ENCODE results near the gene SORCS2.

The SORCS2 gene

DNA sequence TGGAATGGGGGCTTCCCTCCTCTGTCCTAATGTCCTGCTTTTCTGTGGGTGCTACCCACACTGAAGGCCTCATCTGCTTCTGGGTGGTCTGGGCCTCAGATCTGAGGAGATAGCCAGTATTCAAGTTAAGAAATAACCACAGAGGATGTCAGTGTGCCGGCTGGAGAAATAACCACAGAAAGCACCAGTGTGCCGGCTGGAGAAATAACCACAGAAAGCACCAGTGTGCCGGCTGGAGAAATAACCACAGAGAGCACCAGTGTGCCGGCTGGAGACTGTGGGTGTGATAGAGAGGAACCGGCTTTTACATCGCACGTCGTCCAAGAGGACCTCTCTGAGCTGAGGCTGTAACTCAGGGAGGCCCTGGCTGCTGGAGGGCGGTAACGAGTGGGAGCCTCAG lies 308.1 kb downstream of the SORCS2 start:
- DNase-seq, result no peak

DNA sequence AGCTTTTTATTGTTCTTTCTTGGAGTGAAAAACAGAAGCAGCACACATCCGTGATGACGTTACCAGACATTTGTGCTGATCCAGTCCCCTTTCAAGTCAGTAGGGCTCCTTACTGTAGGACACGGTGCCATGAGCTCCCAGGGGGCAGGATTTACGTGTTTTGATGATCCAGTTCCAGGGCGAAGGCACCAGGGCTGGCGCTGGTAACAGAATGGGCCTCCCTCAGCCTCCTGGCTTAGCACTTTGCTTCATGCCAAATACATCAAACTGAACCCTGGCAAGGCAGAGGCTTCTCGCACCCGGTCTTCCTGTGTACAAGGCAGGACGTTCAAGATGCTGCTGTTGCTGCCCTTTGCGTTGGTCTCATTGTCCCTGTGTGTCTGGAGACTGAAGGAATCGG lies 309.0 kb downstream of the SORCS2 start:
- no peak for DNase-seq

DNA sequence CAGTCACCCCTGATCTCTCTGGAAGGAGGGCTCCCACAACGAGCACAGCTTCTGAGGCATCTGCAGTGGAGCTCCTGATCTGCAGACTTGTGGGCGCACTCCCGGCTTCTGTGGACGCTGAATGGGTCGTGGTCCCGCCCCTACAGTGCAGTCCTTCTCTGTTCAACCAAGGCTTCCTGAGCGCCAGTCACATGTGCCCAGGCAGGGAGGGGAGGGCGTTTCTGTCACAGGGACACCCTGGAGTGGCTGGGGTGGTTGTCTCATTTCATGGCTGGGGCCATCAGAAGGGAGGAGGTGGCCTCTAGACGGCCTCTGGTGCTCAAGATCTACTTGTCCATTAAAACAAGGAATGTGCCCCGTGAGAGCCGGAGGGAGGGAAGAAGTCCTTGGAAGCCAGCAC lies 309.5 kb downstream of the SORCS2 start:
- DNase-seq, result no peak

DNA sequence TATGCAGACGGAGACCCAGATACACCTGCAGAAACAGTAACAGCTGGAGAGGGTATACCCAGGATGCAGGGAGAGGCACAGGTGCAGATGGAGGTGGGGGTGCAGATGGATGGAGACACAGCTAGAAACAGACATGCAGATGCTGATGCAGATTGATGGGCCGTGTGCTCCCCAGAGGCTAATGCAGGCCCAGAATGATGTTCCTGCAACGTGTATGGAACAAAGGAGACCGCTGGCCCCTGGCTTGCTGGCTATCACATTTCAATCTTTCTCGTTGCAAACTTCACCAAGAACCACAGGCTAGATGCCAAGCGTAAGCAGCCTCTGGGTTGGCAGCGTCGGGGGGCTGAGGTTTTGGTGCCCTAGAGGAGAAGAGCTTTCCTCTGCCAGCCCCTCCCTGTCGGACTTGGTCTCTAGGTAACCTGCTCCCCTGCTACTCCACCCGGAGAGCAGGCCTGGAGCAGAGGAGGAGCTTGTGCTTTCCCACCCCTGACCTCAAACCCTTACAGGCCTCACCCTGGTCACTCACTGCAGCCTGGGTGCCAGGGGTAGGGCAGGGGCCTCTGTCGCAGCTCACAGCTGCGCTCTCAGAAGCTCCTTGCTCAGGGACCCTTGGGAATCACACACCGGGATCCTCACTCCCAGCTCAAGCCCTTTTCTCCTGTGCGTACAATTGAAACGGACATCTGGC lies 311.4 kb downstream of the SORCS2 start:
- no peak for DNase-seq

DNA sequence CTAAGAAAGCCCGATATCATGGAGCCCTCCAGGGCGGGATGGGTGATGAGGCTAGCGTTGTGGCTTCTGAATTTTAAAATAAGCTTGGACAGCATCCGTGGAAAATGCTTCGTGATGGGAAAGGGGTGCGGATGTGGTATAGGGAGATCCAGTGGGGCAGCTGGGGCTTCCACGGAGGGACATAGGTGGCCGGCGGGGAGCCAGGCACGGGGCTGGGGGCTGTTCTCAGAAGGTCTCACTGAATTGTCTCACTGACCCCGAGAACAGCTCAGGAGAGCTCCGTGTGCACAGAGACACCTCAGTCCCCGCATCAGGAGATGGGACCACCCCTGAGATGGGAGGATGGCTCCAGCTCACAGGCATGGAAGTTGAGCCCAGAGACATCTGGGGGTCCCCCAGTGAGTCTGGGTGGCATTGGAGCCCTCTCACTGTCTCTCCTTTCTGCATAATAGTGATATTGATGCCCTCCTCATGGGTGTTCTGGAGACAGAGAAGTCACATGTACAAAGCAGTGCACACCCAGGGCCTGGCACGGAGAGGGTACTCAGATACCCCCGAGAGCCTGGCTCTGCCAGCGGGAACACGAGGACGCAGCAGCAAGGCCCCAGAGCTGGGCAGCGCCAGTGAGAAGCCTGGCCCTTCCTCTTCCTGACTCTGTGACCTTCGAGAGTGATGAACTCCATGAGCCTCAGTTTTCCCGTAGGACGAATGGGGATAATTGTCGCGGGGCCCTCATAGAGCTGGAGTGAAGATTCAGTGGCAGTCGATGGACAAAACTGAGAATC lies 313.0 kb downstream of the SORCS2 start:
- no peak for DNase-seq

DNA sequence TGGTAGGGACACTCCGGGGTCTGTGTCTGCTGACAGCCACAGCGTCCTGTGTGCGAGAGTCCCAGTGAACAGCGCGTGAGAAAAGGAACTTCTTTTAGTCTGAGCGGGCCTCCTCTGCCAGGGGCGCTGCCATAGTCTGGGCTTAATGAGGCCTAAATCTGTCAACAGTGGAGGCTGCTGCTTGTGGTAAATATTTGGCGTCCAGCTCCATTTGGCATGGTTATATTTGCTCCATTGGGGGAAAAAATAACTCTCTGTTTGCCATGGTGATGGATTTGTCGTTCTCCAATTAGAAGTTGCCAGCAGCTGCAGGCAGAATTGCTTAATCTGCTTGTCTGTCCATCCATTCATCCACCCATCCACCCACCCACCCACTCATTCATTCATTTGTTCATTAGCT lies 313.8 kb downstream of the SORCS2 start:
- DNase-seq, result no peak

DNA sequence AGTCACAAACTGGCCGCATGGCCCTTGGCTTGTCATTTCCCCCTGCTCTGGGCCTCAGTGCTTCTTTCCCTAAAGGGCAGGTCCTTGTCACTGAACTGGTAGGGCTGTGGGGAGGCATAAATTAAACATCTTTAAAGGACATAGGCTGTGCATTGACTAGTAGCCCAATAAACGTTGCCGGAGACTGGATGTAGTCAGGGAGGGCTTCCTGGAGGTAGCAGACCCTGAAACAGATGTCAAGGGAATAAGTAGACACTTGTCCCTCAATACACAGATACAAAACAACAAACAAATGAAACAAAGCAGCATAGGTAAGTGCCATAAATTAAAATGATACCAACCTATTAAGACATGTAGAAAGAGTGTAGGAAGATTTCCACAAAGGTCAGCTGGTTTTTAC lies 314.2 kb downstream of the SORCS2 start:
- no peak for DNase-seq

DNA sequence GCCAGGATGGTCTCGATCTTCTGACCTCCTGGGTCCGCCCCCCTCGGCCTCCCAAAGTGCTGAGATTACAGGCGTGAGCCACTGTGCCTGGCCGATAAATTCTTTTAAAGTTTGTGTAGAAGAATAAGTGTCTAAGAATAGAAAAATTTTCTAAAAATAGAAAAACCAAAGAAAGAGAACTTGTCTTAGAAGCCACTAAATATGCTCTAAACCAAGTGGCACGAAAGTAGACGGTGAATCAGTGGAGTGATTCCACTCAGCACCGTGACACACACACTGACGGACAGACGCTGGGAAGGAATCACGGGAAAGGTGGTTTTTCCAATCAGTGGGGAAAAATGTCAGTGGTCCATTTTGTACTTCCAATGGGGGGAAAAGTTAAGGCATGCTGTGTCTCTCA lies 315.0 kb downstream of the SORCS2 start:
- no peak for DNase-seq

DNA sequence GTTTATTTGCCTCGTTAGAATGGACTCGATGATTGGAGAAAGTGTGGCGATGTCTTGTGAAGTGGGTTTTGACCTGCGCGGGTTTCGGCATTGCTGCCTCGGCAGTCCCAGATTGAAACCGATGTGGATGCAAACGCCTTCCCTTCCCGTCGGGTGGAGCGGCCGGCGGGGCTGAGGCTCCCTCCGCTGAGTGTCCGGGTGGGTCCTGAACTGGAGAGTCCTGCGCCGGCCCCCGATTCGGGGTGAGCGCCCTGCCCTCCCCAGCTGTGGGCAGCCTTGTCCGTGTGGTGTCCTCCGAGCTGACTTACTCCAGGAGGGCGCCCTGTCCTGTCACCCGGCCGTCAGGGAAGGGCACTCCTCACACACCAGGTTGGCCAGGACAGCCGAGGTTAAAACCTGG lies 317.7 kb downstream of the SORCS2 start:
- DNase-seq, result no peak

DNA sequence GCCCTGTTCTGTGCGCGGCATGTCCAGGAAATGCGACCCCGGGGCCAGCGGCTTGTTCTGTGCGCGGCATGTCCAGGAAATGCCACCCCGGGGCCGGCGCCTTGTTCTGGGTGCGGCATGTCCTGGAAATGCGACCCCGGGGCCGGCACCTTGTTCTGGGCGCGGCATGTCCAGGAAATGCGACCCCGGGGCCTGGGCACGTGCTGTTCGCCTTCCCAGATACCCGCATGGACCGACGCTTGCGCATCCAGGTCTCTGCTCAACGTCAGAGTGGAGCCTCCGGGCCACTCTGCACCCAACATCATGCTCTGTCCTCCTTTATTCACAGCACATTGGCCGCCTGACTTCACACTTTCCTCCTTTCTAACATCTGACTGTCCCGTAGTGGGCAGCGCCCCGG lies 318.2 kb downstream of the SORCS2 start:
- no peak for DNase-seq

DNA sequence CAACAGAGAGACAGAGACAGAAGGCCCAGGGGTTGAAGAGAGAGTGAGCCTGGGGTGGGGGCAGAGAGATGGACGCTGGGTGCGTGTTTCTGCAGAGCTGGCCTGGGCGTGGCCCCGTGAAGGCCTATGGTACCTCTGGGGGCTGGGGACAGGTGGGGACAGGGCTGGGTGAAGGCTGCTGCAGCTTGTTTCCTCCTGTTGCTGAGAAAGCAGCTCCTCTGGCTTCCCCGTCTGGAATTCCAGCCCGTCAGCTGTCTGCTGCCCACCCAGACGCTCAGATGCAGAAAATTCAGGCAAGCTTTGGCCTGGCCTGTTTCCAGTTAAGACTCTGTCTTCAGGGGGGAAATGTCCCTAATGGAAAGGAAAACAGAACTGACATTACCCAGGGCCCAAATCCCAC lies 319.2 kb downstream of the SORCS2 start:
- no peak for DNase-seq

DNA sequence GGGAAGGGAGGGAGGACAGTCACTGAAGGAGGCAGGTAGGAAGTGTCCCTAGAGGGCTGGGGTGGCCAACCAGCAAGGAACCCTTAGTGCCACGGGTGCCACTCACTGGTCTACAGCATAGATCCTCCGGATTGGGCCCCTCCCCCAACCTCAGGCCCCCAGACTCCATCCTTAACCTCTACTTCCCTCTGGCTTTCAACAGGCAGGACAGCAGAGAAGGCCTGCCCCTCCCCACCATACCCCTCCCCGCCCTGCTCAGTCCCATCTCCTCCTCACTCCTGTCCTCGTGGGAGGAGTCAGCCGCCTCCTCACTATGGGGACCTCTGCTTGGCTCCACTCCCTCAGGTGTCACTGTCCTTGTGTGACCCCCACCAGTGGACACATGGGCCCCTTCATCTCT lies 320.1 kb downstream of the SORCS2 start:
- no peak for DNase-seq

DNA sequence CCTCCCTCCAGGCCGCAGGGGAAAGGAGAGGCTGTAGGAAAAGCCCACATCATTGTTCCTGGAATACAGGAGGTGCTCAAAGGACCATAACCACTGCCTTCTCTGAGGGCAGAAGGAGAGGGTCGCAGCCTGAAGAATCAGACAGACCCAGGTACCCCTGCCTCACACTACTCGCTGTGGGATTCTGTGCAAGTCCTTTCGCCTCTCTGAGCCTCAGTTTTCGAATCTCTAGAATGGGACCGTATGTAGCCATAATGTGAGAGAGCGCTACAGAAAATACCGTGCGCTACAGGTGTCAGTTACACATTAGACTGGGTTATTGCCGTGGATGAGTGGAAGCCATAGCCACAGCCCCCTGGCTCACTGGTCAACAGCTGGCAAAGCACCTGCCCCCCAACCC lies 320.6 kb downstream of the SORCS2 start:
- DNase-seq, result no peak

DNA sequence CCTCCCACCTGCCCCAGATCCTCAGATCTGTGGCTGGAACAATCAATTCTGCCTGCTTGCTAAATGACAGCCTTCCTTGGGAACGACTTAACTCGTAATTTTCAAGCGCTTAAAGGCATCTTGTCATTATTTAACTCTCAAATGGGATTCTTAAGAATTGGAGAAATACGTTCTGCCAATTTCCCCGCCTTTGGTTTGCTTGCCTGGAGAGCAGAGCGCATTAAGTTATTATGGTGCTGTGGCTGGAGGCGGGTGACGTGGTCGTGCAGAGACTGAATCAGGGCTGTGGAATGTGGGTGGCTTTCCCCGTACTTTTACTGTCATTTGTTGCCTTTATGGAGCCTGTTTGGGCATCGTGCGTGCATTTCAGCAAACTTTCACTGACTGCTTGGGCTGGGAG lies 321.3 kb downstream of the SORCS2 start:
- DNase-seq, result no peak

DNA sequence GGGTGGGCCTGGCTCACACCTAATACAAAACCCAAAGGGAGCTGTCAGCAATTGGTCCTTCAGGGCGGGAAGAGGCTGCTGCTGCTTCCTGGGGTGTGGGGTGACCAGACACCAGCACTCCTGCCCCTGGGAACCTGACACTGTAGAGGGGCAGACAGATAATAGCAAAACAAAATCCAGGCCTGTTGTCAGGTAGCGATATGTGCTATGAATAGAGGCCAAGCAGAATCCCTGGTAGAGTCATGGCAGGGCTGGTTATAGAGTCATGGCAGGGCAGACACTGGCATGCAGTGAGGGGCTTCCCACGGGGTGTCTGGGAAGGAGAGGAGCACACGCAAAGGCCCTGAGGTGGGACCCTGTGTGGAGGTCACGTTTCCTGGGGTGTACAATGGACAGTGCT lies 321.9 kb downstream of the SORCS2 start:
- DNase-seq, result no peak

DNA sequence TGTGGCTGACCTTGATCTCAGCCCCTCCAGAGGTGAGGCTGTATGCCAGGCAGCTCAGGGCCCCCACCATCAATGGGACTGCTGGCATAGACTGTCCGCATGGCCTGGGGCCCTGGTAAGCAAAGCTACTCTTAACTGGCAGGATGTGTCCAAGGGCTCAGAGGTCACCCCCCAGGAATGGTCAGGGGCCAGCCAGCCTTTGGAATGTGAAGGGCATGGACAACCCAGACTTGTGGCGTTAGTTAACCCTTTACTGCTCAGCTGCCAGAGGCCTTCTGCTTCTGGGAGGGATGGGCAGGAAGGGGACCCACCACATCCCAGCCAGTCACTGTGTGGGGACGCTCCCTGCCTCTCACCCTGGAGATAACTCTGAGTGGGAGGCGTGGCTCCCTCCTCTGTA lies 322.5 kb downstream of the SORCS2 start:
- no peak for DNase-seq

DNA sequence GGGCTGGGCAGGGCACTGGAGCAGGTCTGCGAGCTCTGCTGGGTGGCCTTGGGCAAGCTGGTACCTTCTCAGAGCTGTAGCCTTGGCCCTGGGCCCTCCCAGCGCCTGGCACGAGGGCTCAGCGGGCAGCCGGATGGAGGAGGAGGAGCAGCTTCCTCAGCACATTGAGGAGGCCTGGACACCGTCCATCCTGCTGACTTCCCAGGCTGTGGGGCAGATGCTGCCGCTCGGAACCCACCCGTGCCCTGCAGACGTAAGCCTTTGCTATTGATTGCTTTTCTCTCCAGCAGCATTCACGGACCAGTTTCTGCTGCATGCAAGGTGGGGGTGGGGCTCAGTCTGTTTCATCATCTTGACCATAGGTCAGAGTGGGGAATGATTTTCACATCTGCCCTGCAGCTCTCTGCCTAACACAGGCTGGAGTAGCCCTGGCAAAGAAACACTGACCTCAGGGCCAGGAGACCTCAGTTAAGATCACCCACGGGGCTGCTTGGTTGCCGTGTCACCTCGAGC lies 323.1 kb downstream of the SORCS2 start:
- DNase-seq, result no peak

DNA sequence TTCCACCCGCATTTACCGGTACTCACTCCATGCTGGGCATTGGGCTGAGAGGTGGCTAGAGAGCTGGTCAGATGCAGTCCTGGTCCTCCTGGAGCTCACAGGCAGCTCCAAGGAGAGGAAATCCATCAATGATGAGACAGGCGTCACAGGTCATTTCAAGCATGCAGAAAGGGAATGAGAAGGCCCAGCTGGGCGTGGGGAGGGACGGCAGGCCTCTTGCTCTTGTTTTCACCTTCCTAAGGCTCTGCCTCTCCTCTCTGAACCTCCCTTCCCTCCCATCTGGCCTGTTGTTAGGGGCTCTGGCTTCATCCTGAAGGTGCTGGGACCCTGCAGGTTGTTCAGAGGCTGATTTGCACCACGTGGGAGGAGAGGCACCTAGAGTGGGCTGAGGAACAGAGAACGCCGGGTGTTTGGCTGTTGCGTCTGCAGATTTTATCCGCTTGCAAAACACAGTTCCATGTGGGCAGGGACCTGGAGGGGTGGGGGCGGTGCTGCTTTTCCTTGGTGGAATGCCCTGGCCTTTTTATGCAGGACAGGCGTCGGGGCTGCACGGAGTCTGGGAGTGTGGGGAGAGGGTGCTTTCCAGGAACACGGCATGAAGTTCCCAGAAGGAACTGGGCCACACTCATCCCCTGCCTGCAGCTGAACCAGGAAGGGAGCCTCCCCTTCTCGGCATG lies 323.9 kb downstream of the SORCS2 start:
- no peak for DNase-seq

DNA sequence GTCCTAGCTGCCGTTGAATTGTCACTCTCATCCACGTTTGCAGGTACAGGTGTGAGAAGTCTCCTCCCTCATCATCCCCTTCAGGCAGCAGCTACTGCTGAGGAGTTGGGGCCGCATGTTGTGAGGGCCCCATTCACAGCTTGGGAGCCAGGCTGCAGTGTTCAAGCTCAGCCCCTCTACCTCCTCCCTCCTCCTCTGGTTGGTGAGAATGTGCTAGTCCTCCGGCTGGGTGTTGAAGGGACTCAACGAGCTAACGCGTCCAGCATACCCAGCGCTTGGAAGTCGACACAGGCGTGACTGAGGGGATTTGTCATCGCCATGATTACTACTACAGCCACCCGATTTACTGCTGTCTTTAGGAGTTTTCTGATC lies 324.4 kb downstream of the SORCS2 start:
- no peak for DNase-seq

DNA sequence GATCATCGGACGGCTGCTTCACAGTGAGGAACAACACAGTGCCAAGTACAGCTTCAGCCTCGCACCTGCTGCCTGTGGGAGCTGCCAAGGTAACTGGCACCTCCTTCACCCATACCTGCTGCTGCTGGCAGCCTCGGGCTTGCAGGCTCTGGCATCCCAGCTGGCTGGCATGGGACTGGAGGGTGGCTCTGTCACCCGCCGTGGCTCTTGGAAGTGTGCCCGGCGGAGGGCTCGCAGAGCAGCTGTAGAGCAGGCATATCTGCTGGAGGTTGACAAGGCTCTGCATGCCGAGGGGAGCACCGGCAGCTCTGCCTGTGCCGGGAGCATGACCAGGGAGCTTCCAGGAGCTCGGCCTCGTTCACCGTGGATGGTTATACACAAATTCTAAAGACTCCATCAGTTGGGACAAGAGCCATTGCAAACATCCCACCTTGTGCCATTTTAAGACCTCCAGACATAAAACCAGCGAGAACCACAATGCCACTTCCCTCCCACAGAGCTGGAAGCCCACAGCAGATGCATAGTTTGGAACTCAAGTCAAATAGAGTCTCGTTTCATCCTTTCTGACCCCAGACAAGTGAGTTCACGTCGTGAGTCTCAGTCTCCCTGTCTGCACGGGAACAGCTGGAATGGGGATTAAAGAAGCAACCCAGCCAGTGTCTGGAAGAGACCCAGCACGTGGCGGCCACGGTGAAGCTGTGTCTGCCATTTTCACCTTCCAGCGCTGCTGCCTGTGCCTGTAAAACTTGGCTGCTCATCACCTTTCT lies 326.7 kb downstream of the SORCS2 start:
- DNase-seq, result peak; percentile 54

DNA sequence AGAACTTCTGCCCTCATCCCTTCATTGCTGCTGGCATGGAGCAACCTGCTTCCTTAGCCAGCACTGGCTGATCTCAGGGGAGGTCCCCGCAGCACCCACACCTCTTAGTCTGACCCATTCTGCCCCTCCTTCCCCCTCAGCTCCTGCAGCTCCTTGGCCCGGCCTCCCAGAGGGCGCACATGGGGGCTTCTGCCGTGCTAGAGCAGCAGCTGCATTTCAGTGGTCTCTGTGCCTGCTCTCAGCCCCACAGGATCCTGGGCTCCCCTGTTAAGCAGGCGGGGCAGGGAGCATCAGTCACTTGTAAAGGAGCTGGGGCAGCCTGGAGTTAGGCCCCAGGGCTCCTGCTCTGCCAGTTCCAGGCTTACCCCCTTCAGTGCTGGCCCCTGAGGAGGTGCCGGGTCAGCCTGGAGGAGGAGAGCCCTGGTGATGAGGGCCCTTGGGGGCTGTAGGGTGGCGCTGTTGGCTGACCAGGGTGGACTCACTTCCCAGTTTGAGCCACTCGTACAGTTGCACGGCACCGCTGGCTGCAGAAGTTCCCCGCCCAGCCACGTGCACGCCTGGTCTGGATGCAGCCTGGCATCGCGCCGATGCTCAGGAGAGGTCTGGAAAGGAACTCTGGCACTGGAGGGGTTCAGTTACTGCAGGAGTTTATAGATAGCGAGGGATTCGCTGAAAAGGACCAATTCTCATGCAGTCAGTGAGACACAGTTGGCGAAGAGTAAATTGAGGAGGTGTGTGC lies 327.5 kb downstream of the SORCS2 start:
- no peak for DNase-seq

DNA sequence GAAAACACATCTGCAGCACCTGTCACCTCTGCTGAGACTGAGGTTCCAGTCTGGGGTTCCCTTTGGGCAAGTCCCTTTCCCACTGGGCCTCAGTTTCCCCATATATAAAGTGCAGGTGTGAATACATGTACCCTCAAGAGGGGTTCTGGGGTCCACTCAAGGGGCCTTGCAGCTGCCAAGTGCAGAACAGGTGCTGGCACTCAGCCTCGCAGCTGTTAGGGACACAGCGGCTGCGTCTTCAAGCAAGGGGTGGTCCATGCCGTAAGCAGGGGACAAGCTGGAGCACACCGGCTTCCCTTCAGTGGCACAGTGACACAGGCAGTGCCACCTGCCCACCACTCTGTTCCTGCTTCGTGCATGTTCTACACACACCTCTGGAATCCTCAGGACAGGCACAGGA lies 329.3 kb downstream of the SORCS2 start:
- DNase-seq, result no peak

Measured in NCI-H2107 (cell line).